HCEC 1CT (cell line): ENCODE data around the gene POLR2J.
"Not testable (repeated sequence)": the region's sequence is repeated elsewhere in the genome, so short reads cannot be mapped to it uniquely, and the experiment has no call there.

Experiments
- DNase-seq: peaks from one replicate; pipeline ENCODE4 v3.0.0-alpha.2; 2017

Gene POLR2J

GRCh38 chr7:102464577-102465280 lies 14.0 kb downstream of the POLR2J start, which contains the start of the genes ALKBH4 and LRWD1:
Gene ALKBH4 (minus strand): TSS chr7:102464863. CDS start chr7:102464836, 27 bp downstream.
Gene LRWD1 (plus strand): TSS chr7:102464984. CDS start chr7:102465081, 97 bp downstream.
- peak; percentile 91 for DNase-seq

- peak; percentile 21 for DNase-seq
Measured at GRCh38 chr7:102463841-102464576, 14.7 kb downstream of the POLR2J start.

GRCh38 chr7:102460467-102460866 lies 18.3 kb downstream of the POLR2J start:
- no peak for DNase-seq

GRCh38 chr7:102459221-102459844 lies 19.4 kb downstream of the POLR2J start:
- no peak for DNase-seq

- no peak for DNase-seq
Measured at GRCh38 chr7:102457352-102457924, 21.3 kb downstream of the POLR2J start.

GRCh38 chr7:102456327-102456726 lies 22.4 kb downstream of the POLR2J start:
- DNase-seq = no peak

GRCh38 chr7:102455596-102455995 lies 23.1 kb downstream of the POLR2J start:
- no peak for DNase-seq

GRCh38 chr7:102454932-102455331 lies 23.8 kb downstream of the POLR2J start:
- not testable (repeated sequence) for DNase-seq

- DNase-seq = no peak
Measured at GRCh38 chr7:102454468-102454867, 24.3 kb downstream of the POLR2J start.

GRCh38 chr7:102453319-102453718 lies 25.4 kb downstream of the POLR2J start:
- no peak for DNase-seq

GRCh38 chr7:102452451-102452850 lies 26.3 kb downstream of the POLR2J start:
- no peak for DNase-seq

GRCh38 chr7:102451371-102452054 lies 27.2 kb downstream of the POLR2J start:
- DNase-seq = no peak

GRCh38 chr7:102450242-102450641 lies 28.5 kb downstream of the POLR2J start:
- no peak for DNase-seq

GRCh38 chr7:102449136-102449535 lies 29.6 kb downstream of the POLR2J start:
- DNase-seq = no peak

GRCh38 chr7:102447311-102447710 lies 31.4 kb downstream of the POLR2J start:
- no peak for DNase-seq

- DNase-seq = no peak
Measured at GRCh38 chr7:102446387-102447156, 32.1 kb downstream of the POLR2J start.

GRCh38 chr7:102445674-102446071 lies 33.0 kb downstream of the POLR2J start:
- no peak for DNase-seq

- no peak for DNase-seq
Measured at GRCh38 chr7:102444961-102445673, 33.6 kb downstream of the POLR2J start.

- DNase-seq = peak; percentile 70
Measured at GRCh38 chr7:102439963-102440795, 38.5 kb downstream of the POLR2J start.

GRCh38 chr7:102436118-102436517 lies 42.6 kb downstream of the POLR2J start:
- no peak for DNase-seq
